ENCODE results near the gene WNT11. TPM values are rescaled to one million over a fixed set of nuclear protein-coding genes. Genes with fewer than 3 reads are reported as not detected.

Gene WNT11
- total RNA-seq, 1 experiment from 2014 or later, result not detected

DNA sequence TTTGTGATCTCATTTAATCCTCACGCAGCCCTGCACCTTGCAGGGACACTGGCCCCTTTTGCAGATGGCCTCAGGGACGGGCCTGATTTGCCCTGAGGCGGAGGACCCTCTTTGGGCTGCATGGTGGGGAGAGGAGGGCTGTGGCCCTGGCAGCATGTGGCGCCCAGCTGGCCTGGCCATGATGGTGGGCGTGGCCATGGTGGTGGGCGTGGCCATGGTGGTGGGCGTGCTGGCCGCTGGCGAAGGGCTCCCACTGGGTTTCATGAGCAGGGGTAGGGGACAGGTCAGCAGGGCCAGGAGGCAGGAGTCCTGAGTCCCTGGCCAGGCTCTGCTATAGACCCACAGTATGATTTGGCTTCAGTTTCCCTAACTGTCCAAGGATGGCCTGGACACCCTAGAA, 13.1 kb downstream of the WNT11 start:
- DNase-seq (ENCODE audit: unreplicated experiment), result no peak
- Mint-ChIP-seq H3K27ac (ENCODE audit: low read depth, unreplicated experiment) (no peak overlapping the region), H3K36me3 (ENCODE audit: insufficient read depth, unreplicated experiment) (no peaks in the 10 kb centered on the region), H3K9me3 (ENCODE audit: unreplicated experiment) (no peaks in the 10 kb centered on the region), H3K27me3 (ENCODE audit: insufficient read depth, unreplicated experiment) (no peaks in the 10 kb centered on the region), H3K4me3 (ENCODE audit: unreplicated experiment) (no peak overlapping the region), H3K4me1 (ENCODE audit: insufficient read depth, unreplicated experiment) (no peaks in the 10 kb centered on the region)
- no TSS peak for BruUV-seq (replicated peaks)
- intact Hi-C loops (cut with micrococcal nuclease), result no loop called here
- ChIA-PET POLR2A (interaction anchor here (0.6 kb wide), 1 partner anchor 11 kb away, joined by 3 read pairs; no protein-coding TSS in a partner anchor), CTCF (interaction anchor here (1.2 kb wide), 1 partner anchor 14 kb away, joined by 4 read pairs; no protein-coding TSS in a partner anchor)
- TF ChIP-seq, protein P1, sequence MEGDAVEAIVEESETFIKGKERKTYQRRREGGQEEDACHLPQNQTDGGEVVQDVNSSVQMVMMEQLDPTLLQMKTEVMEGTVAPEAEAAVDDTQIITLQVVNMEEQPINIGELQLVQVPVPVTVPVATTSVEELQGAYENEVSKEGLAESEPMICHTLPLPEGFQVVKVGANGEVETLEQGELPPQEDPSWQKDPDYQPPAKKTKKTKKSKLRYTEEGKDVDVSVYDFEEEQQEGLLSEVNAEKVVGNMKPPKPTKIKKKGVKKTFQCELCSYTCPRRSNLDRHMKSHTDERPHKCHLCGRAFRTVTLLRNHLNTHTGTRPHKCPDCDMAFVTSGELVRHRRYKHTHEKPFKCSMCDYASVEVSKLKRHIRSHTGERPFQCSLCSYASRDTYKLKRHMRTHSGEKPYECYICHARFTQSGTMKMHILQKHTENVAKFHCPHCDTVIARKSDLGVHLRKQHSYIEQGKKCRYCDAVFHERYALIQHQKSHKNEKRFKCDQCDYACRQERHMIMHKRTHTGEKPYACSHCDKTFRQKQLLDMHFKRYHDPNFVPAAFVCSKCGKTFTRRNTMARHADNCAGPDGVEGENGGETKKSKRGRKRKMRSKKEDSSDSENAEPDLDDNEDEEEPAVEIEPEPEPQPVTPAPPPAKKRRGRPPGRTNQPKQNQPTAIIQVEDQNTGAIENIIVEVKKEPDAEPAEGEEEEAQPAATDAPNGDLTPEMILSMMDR (IDR thresholded peaks at IDR 0.05; ENCODE audit: unreplicated experiment), result no peak

DNA sequence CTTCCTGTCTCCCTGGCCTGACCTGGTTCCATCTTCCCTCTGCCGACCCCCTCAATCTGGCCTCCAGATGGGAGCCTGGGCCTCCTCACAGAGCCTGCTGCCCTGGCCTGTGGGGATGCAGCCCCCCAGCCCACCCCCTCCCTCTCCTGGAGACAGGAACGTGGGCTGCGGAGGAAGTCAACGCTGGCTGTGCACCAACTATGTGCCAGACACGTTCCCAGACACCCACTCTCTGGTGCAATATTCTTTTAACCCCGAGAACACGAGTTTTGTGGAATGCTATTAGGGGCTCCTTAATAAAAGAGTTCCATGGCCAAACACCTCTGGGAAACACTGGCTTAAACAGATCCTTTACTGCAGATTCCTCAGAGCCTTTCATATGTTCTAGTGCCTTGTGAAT, 15.9 kb downstream of the WNT11 start:
- BruUV-seq (replicated peaks), result no TSS peak
- Mint-ChIP-seq H3K27me3 (ENCODE audit: insufficient read depth, unreplicated experiment) (no peaks in the 10 kb centered on the region), H3K4me3 (ENCODE audit: unreplicated experiment) (no peak overlapping the region), H3K4me1 (ENCODE audit: insufficient read depth, unreplicated experiment) (no peaks in the 10 kb centered on the region), H3K36me3 (ENCODE audit: insufficient read depth, unreplicated experiment) (no peaks in the 10 kb centered on the region), H3K9me3 (ENCODE audit: unreplicated experiment) (no peaks in the 10 kb centered on the region), H3K27ac (ENCODE audit: low read depth, unreplicated experiment) (no peak overlapping the region)
- intact Hi-C loops (cut with micrococcal nuclease), result no loop called here
- TF ChIP-seq, protein P1 (IDR thresholded peaks at IDR 0.05; ENCODE audit: unreplicated experiment), result no peak
- POLR2A ChIA-PET, result no interaction called here
- CTCF ChIA-PET, result interaction anchor here (1.1 kb wide), 1 partner anchor 18 kb away, joined by 3 read pairs; no protein-coding TSS in a partner anchor
- no peak for DNase-seq (ENCODE audit: unreplicated experiment)

DNA sequence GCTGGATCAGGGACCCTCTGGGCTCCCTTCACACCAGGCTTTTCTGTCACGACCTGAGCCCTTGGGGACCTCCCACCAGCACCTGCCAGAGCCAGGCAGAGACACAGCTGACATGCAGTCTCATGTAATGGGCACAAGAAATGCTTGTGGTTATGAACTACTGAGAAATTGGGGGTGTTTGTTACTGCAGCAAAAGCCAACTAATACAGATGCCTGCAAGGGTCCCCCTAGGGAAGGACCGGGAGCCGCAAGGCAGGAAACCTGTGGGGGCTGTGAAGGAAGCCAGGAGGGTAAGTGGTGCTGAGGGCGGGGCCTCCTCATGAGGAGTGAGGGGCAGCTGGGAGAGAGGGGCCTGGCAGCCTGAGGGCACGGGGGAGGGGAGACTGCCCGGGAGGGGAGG, 16.6 kb downstream of the WNT11 start:
- no peaks in the 10 kb centered on the region for H3K9me3 Mint-ChIP-seq (ENCODE audit: unreplicated experiment)
- CTCF ChIA-PET, result interaction anchor here (1.1 kb wide), 1 partner anchor 18 kb away, joined by 3 read pairs; no protein-coding TSS in a partner anchor

DNA sequence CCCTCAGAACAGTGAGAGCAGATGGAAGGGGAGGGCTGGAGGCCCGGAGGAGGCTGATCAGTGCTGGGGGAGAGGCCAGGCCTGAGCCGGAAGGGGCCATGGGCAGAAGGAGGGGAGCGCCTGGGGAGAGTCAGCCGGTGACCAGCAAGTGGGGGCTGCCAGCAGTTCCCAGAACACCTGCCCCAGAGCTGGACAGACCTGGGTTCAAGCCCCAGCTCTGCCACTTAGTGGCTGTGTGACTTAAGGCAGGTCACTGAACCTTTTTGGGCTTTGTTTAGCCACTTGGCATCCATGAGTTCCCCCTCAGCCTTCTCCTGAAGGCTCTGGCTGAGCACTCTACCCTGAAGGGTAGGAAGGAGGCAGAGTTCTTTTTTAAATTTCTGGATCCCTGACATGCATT, 17.4 kb downstream of the WNT11 start:
- CTCF ChIA-PET, result no interaction called here
- no peaks in the 10 kb centered on the region for H3K27me3 Mint-ChIP-seq (ENCODE audit: insufficient read depth, unreplicated experiment)
- H3K36me3 Mint-ChIP-seq (ENCODE audit: insufficient read depth, unreplicated experiment), result no peaks in the 10 kb centered on the region
- intact Hi-C loops (cut with micrococcal nuclease), result no loop called here
- no peak overlapping the region for H3K4me3 Mint-ChIP-seq (ENCODE audit: unreplicated experiment)
- POLR2A ChIA-PET, result no interaction called here
- H3K27ac Mint-ChIP-seq (ENCODE audit: low read depth, unreplicated experiment), result no peak overlapping the region
- TF ChIP-seq, protein P1 (IDR thresholded peaks at IDR 0.05; ENCODE audit: unreplicated experiment), result no peak
- DNase-seq (ENCODE audit: unreplicated experiment), result no peak
- H3K9me3 Mint-ChIP-seq (ENCODE audit: unreplicated experiment), result no peaks in the 10 kb centered on the region
- H3K4me1 Mint-ChIP-seq (ENCODE audit: insufficient read depth, unreplicated experiment), result no peaks in the 10 kb centered on the region
- no TSS peak for BruUV-seq (replicated peaks)

More for the DNA sequence above, 16.6 kb downstream of the WNT11 start:
- no TSS peak for BruUV-seq (replicated peaks)
- TF ChIP-seq, protein P1 (IDR thresholded peaks at IDR 0.05; ENCODE audit: unreplicated experiment), result no peak
- DNase-seq (ENCODE audit: unreplicated experiment), result no peak
- Mint-ChIP-seq H3K27me3 (ENCODE audit: insufficient read depth, unreplicated experiment) (no peaks in the 10 kb centered on the region), H3K4me1 (ENCODE audit: insufficient read depth, unreplicated experiment) (no peaks in the 10 kb centered on the region), H3K36me3 (ENCODE audit: insufficient read depth, unreplicated experiment) (no peaks in the 10 kb centered on the region), H3K4me3 (ENCODE audit: unreplicated experiment) (no peak overlapping the region), H3K27ac (ENCODE audit: low read depth, unreplicated experiment) (no peak overlapping the region)
- intact Hi-C loops (cut with micrococcal nuclease), result no loop called here
- POLR2A ChIA-PET, result no interaction called here
